ENCODE results near the gene SLC38A6. TPM values are rescaled to one million over a fixed set of nuclear protein-coding genes. Genes with fewer than 3 reads are reported as not detected.

Gene SLC38A6
- total and polyA plus RNA-seq, 9 donors: 6.8 to 18.7 (median 15.1) TPM

DNA sequence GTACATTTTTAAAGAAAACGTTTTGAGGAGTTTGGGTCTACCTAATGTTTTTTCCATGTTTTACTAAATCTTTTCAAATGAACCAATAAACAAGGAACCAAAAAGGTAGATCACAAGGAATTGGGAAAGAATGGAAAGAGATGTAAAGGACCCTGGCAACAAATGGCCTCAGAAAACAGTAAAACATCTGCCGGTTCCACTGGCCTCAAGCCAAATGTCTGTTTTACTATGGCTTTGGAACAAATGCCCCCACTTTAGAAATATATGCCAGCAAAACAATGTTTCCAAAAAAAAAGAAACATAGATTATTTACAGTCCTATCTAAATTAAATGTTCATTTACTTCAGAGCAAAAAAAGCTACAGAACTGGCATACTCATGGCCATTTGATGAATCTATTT is 3.2 kb upstream of the SLC38A6 start:
- H3K27ac ChIP-seq: no peak overlapping the region
- H3K9me3 ChIP-seq: no peaks in the 10 kb centered on the region
- H3K27me3 ChIP-seq: no peaks in the 10 kb centered on the region
- 31 to 39% (median 35%) methylated on average over 2 of the region's 2 CpGs for WGBS, 3 donors
- peaks cover 6% of the 10 kb centered on the region for H3K4me1 ChIP-seq (ENCODE audit: insufficient read depth)
- TF ChIP-seq POLR2A (IDR thresholded peaks at IDR 0.05) (no peak), CTCF (IDR thresholded peaks at IDR 0.05) (no peak), EP300 (IDR thresholded peaks at IDR 0.05) (no peak)
- DNase-seq: no peak
- no peak overlapping the region for H3K4me3 ChIP-seq
- no peaks in the 10 kb centered on the region for H3K36me3 ChIP-seq
- intact Hi-C loops (cut with DNase I): no loop called here

DNA sequence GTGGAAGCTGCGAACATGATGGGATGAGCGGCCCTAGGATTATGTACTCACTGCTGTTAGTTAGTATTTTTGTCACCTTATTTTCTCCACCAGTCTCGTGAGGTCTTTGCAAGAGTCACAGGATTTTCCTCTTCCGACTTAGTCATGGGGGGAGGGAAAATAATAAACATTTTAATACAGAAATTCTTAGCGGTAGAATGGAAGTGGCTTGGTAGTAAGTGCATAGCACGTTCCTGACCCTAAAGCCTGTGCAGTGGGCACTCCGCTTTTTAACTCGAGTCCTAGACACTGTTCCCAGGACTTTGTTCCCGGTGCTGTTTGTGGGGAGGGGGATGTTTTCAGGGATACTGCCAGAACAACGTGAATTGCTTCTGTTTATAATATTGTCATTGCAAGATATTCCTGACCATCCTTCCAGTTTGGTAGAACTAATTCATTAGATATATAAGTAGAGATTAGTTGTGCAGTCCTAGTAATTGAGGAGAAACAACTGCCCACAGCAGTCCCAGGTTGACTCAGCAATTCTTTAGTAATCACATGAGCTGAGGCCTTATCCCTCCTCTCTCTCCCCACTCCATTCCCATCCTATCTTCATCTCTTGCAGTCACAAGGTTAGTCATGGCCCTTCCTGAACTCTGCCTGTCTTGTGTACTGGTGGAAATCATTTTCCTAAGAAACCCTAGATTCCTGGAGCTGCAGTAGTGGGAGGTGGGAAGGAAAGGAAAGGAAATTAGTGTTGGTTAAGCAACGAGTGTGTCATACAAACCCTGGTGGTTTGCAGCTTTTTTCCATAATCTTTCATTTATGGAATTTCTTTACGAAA is 799 bp downstream of the SLC38A6 start:
- intact Hi-C loops (cut with DNase I): loop anchor here in 2 of 4 donors (10.0 kb wide), 1 partner anchor 257 kb away; the partner anchor contains the start of gene SIX4 (in 2 of the 2)
- Histone ChIP-seq H3K4me3 (peak overlapping the region; percentile 90), H3K27me3 (no peaks in the 10 kb centered on the region), H3K9me3 (no peaks in the 10 kb centered on the region), H3K4me1 (ENCODE audit: insufficient read depth) (peaks cover 6% of the 10 kb centered on the region), H3K36me3 (no peaks in the 10 kb centered on the region), H3K27ac (peak overlapping the region in 1 of 2 donors; percentile 92)
- no peak for TF ChIP-seq POLR2A (IDR thresholded peaks at IDR 0.05)
- no peak for TF ChIP-seq CTCF (IDR thresholded peaks at IDR 0.05)
- no peak for TF ChIP-seq EP300 (IDR thresholded peaks at IDR 0.05)
- DNase-seq: no peak
- WGBS, 3 donors: 9 to 10% (median 9%) methylated on average over 12 of the region's 12 CpGs

DNA sequence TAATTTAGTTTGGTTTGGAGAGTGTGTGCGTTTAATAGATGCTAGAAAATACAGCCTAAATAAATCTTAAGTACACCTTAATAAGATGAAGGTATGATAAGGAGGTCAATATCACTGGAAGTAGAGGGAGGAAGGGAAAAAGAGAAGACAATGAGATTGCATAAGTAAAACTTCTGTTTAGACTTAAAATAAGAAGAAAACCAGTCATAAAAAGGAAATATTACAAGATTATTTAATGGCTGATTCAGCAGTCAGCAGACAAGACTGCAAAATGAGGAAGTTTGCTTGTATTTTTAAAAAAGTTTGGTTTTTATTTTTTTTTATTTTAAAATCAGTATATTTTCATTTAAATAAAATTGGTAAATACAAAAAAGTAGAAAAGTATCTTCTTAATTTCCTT is 3.2 kb downstream of the SLC38A6 start:
- Histone ChIP-seq H3K4me1 (ENCODE audit: insufficient read depth) (peaks cover 6% of the 10 kb centered on the region), H3K4me3 (no peak overlapping the region), H3K9me3 (no peaks in the 10 kb centered on the region), H3K27me3 (no peaks in the 10 kb centered on the region), H3K36me3 (no peaks in the 10 kb centered on the region), H3K27ac (no peak overlapping the region)
- no peak for TF ChIP-seq POLR2A (IDR thresholded peaks at IDR 0.05)
- no peak for TF ChIP-seq CTCF (IDR thresholded peaks at IDR 0.05)
- no peak for TF ChIP-seq EP300 (IDR thresholded peaks at IDR 0.05)
- no peak for DNase-seq
- intact Hi-C loops (cut with DNase I): loop anchor here in 2 of 4 donors (10.0 kb wide), 1 partner anchor 259 kb away; the partner anchor contains the start of gene SIX4 (in 2 of the 2)
- 93 to 95% (median 94%) methylated on average over 1 of the region's 1 CpG for WGBS, 3 donors

GRCh38 chr14:60986500-60986899 is 5.5 kb downstream of the SLC38A6 start:
- no peak for TF ChIP-seq EP300 (IDR thresholded peaks at IDR 0.05)
- no peak for TF ChIP-seq POLR2A (IDR thresholded peaks at IDR 0.05)
- no peak for TF ChIP-seq CTCF (IDR thresholded peaks at IDR 0.05)
- H3K27ac ChIP-seq: no peak overlapping the region
- intact Hi-C loops (cut with DNase I): loop anchor here in 2 of 4 donors (10.0 kb wide), 1 partner anchor 262 kb away; the partner anchor contains the start of gene SIX4 (in 2 of the 2)
- H3K27me3 ChIP-seq: no peaks in the 10 kb centered on the region
- no peaks in the 10 kb centered on the region for H3K9me3 ChIP-seq
- no peak overlapping the region for H3K4me3 ChIP-seq
- H3K4me1 ChIP-seq (ENCODE audit: insufficient read depth): peaks cover 3% of the 10 kb centered on the region
- no peak for DNase-seq
- no peaks in the 10 kb centered on the region for H3K36me3 ChIP-seq
- WGBS, 3 donors: 95 to 97% (median 97%) methylated on average over 2 of the region's 2 CpGs
